IMR-90 (cell line): Measurements from ENCODE around the gene PRKCE.

ENCODE experiments used
- BHLHE40 ChIP-seq: fragments of 150-350 bp; IDR thresholded peaks from 2 replicates; pipeline ENCODE4 v1.6.1; 2016; ENCODE audit warnings: mild to moderate bottlenecking, low read depth, low read length
- POLR2A ChIP-seq: IDR thresholded peaks from 2 replicates; pipeline ENCODE4 v1.6.1; 2012; ENCODE audit warnings: mild to moderate bottlenecking, low read depth, low read length
- TF ChIP-seq, protein P1 (sequence below): conservative IDR thresholded peaks from 2 replicates; pipeline ENCODE4 v1.5.1; 2012; ENCODE audit warnings: mild to moderate bottlenecking, low read depth, low read length, improper control_type of control experiment

DNA sequence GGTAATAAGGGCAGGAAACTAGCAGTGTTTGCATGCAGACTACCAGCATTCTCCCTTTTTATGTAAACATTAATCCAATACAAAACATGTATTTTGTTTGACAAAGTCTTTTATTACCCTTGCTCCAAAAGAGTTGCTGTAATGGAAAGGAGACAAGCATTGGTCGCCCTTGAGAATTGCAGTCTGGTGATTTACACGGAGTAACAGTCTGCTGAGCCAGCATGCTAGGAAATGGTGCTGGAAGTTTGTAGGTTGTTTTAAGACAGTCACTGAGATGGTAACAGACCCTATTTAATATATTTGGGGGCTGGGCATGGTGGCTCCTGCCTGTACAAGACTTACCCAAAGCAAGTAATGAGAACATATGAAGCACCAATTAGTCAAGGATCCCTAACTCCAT lies 2.8 kb upstream of the PRKCE start:
- TF ChIP-seq, protein P1, sequence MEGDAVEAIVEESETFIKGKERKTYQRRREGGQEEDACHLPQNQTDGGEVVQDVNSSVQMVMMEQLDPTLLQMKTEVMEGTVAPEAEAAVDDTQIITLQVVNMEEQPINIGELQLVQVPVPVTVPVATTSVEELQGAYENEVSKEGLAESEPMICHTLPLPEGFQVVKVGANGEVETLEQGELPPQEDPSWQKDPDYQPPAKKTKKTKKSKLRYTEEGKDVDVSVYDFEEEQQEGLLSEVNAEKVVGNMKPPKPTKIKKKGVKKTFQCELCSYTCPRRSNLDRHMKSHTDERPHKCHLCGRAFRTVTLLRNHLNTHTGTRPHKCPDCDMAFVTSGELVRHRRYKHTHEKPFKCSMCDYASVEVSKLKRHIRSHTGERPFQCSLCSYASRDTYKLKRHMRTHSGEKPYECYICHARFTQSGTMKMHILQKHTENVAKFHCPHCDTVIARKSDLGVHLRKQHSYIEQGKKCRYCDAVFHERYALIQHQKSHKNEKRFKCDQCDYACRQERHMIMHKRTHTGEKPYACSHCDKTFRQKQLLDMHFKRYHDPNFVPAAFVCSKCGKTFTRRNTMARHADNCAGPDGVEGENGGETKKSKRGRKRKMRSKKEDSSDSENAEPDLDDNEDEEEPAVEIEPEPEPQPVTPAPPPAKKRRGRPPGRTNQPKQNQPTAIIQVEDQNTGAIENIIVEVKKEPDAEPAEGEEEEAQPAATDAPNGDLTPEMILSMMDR: no peak
- TF ChIP-seq BHLHE40: no peak
- TF ChIP-seq POLR2A: no peak
